Muscle layer of duodenum (tissue), 2 donors: Measurements from ENCODE around the gene TIMM10B.

Experiments
- H3K27ac ChIP-seq: one replicate; pipeline ENCODE4 v1.7.0; 2013; ENCODE audit warnings: mild to moderate bottlenecking, low read length
- H3K27me3 ChIP-seq: one replicate; pipeline ENCODE4 v1.7.0; 2013; ENCODE audit warnings: low read depth, mild to moderate bottlenecking, control low read depth, low read length
- H3K36me3 ChIP-seq, 2 donors: one replicate each; pipeline ENCODE4 v1.7.0; 2013; ENCODE audit warnings: low read length in 2 of 2, control low read depth in 1 of 2, mild to moderate bottlenecking in 1 of 2; ENCODE audit not compliant: insufficient read depth in 2 of 2, control insufficient read depth in 1 of 2
- H3K4me1 ChIP-seq, 2 donors: one replicate each; pipeline ENCODE4 v1.7.0; 2013; ENCODE audit warnings: low read length in 2 of 2, mild to moderate bottlenecking in 2 of 2, control low read depth in 1 of 2, moderate library complexity in 1 of 2; ENCODE audit not compliant: insufficient read depth in 2 of 2, control insufficient read depth in 1 of 2
- H3K4me3 ChIP-seq, 2 donors: one replicate each; pipeline ENCODE4 v1.7.0; 2013; ENCODE audit warnings: low read length in 2 of 2, low read depth in 1 of 2, mild to moderate bottlenecking in 1 of 2
- H3K9me3 ChIP-seq, 2 donors: one replicate each; pipeline ENCODE4 v1.7.0; 2013; ENCODE audit warnings: low read length in 2 of 2, control low read depth in 1 of 2, mild to moderate bottlenecking in 1 of 2; ENCODE audit not compliant: control insufficient read depth in 1 of 2
- donor health status: healthy.

Gene TIMM10B

DNA sequence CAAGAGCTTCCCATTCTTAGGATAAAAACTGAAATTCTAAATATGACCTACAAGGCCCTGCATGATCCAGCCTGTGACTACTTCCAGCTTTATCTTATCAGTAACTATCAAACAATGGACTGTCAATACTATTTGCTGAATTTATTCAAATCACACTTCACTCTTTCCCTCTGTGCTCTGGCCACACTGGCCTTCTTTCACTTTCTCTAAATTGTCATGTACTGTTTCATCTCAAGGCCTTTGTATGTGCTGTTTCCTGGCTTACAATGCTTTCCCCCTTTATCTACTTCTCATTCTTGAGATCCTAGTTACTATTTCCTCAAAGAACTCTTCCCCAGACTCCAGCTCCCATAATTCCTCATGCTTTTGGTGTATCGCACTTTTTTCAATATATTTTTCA, 5.6 kb downstream of the TIMM10B start:
- Histone ChIP-seq H3K27me3 (no peaks in the 10 kb centered on the region), H3K4me1 (peaks cover 8 to 16% of the 10 kb centered on the region in 2 donors), H3K9me3 (no peaks in the 10 kb centered on the region), H3K36me3 (peaks cover 34 to 43% of the 10 kb centered on the region in 2 donors), H3K27ac (no peak overlapping the region), H3K4me3 (no peak overlapping the region)

DNA sequence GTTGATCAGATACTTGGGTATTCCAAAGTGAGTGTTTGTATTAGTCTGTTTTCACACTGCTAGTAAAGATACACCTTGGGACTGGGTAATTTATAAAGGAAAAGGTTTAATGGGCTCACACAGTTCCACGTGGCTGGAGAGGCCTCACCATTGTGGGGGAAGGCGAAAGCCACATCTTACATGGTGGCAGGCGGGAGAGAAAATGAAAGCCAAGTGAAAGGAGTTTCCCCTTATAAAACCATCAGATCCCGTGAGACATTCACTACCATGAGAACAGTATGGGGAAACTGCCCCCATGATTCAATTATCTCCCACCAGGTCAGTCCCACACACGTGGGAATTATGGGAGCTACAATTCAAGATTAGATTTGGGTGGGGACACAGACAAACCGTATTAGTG, 7.0 kb downstream of the TIMM10B start:
- peaks cover 36 to 43% of the 10 kb centered on the region in 2 donors for H3K36me3 ChIP-seq
- H3K9me3 ChIP-seq, result no peaks in the 10 kb centered on the region
- H3K27ac ChIP-seq, result no peak overlapping the region
- H3K4me1 ChIP-seq, result peaks cover 0 to 2% of the 10 kb centered on the region in 2 donors
- no peaks in the 10 kb centered on the region for H3K27me3 ChIP-seq
- no peak overlapping the region for H3K4me3 ChIP-seq

DNA sequence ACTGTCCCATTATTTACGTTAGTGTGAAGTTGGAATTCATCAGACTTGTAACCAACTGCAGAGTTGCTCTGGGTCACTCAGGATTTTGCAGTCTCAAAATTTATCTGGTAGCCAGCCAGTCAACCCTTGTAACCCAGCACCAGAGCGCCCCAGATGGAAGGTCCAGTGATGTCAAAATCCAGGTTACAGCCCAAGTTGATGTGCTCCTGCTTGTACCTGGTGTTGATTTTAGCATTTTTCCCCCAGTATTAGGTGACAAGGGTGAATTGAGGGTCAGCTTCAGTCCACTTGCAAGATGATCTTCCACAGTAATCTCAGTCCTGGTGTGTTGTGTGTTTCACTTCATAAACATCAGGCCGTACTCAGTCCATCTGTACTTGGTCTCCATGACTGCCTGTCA, 7.5 kb downstream of the TIMM10B start:
- no peaks in the 10 kb centered on the region for H3K9me3 ChIP-seq
- H3K36me3 ChIP-seq, result peaks cover 34 to 43% of the 10 kb centered on the region in 2 donors
- H3K27ac ChIP-seq, result no peak overlapping the region
- H3K4me3 ChIP-seq, result no peak overlapping the region
- H3K4me1 ChIP-seq, result no peaks in the 10 kb centered on the region
- H3K27me3 ChIP-seq, result no peaks in the 10 kb centered on the region

DNA sequence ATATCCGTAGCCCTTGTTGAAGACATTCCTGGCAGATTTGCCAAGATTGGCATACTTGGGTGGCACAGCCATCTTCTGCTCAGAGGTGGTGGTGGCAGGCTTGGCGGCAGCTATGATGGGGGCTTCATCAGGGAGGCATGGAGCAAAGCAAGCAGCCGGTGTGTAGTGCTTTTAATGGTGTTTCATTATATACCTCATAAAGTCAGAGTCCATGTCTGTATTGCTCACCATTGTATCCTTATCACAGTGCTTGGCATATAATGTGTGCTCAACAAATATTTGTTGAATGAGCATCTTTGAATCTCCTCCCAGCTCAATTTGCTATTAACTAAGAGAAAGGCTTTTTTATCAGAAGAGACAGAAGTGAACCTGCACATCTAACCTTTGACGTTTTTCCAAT, 8.0 kb downstream of the TIMM10B start:
- Histone ChIP-seq H3K27me3 (no peaks in the 10 kb centered on the region), H3K4me1 (no peaks in the 10 kb centered on the region), H3K4me3 (no peak overlapping the region), H3K36me3 (peaks cover 34 to 41% of the 10 kb centered on the region in 2 donors), H3K27ac (no peak overlapping the region), H3K9me3 (no peaks in the 10 kb centered on the region)

DNA sequence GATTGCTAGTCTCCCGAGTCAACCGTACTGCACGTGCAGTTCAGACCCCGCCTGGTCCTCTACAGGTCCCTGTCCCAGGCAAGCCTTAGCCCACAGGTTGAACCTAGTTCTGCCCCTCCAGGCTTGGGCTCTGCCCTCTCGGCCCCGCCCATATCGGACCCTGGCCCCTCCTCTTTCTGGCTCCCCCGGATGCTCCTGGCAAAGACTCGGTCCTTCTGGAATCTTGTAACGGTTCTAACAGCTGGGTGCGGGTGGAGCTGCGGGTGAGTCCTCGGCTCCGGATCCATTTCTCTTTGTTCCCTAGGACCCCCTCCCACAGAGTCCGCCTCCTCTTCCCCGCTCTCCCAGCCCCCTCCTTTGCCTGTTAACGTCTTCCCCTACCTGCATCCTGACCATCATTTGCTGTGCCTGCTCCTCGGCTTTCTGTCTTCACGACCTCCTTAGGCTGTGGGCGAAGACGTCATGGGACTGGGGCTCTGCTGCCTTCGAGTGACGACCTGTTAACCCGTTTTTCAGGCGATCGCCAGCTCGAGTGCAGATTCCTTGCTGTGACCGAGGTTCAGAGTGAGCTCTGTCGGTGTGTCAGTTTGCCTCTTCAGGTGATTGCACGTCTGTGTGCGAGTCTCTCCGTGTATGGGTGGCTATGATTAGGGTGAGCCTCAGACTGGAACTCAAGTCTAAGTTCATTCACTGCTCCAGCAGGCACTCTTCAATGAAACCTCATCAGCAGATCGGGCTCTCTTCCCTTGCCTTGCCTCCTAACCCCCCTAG, 16.0 kb downstream of the TIMM10B start, which contains the start of gene DNHD1:
DNHD1 (plus strand) TSS at position 212 of the 771 bp plus-strand sequence. CDS start 936 bp downstream, outside the sequence.
- no peak within 1 kb of the TSS for H3K27ac ChIP-seq

DNA sequence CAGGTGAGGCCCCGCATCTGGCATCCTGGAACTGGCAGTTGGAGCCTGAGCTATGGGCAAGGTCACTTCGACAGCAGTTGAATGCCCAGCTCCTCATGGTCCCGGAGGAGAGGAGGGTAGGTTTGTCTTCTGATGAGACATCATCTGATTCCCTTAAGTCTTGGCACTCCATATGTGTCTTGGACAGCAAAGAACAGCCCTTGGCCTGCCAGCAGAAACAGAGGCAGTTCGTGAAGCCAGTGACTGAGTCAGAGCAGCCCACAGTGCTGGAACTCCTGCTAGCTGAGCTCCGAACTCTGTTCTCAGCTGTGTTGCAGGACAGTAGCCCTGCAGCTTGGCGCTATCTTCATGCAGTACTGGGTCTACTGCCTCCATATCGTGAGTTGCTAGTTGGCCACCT, 16.8 kb downstream of the TIMM10B start:
- Histone ChIP-seq H3K4me3 (peak overlapping the region in 1 of 2 donors; percentile 57), H3K36me3 (peaks cover 5 to 14% of the 10 kb centered on the region in 2 donors), H3K27ac (no peak overlapping the region)

More for the DNA sequence above, 16.0 kb downstream of the TIMM10B start, which contains the start of gene DNHD1:
- Histone ChIP-seq H3K36me3 (peaks cover 7 to 13% of the 10 kb centered on the region in 2 donors), H3K9me3 (no peaks in the 10 kb centered on the region), H3K27me3 (no peaks in the 10 kb centered on the region), H3K4me3 (peak within 1 kb of the TSS; percentile 35 to 57), H3K4me1 (peaks cover 0 to 15% of the 10 kb centered on the region in 2 donors)

DNA sequence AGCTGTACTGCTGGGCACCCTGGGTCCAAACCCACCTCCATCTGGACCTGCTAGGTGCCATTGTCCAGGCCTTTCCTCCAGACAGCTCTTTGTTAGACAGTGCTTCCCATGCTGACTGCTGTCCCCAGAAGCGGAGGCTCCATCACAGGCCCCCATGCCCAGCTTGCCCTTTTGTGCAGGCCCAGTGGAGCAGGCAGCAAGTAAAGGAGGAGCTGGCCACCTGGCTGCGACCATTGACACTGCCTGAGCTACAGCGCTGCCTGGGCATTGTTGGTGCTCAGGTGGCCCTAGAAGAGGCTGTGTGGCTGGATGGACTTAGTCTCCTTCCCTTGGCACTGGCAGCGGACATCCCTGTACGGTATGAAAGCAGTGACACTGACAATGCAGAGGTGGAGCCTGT, 17.2 kb downstream of the TIMM10B start:
- Histone ChIP-seq H3K27ac (no peak overlapping the region), H3K27me3 (no peaks in the 10 kb centered on the region), H3K4me3 (no peak overlapping the region), H3K36me3 (peaks cover under 1 to 16% of the 10 kb centered on the region in 2 donors), H3K9me3 (no peaks in the 10 kb centered on the region), H3K4me1 (peaks cover 0 to 15% of the 10 kb centered on the region in 2 donors)

More for the DNA sequence above, 16.8 kb downstream of the TIMM10B start:
- no peaks in the 10 kb centered on the region for H3K9me3 ChIP-seq
- H3K4me1 ChIP-seq, result peaks cover 0 to 15% of the 10 kb centered on the region in 2 donors
- no peaks in the 10 kb centered on the region for H3K27me3 ChIP-seq

DNA sequence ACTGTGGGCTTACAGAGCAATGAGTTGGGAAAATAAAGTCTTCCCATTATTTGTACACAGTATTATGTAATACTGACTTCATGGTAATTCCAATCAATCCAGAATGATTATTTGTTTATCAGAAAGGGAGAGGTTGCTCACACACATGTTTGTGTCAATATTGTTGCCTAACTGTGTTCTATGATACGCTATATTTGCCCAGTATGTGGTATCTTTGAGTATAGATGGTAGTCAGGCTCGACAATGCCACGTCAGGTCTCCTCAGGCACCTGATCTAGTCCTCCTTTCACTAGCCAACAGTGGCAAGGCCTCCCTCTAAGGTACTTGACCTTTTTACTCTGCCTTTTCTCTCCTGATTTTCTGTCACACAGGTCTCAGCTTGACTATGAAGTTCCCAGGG, 21.1 kb downstream of the TIMM10B start:
- Histone ChIP-seq H3K4me3 (no peak overlapping the region), H3K36me3 (peaks cover 0 to 16% of the 10 kb centered on the region in 2 donors), H3K4me1 (peaks cover 0 to 14% of the 10 kb centered on the region in 2 donors), H3K9me3 (no peaks in the 10 kb centered on the region), H3K27ac (no peak overlapping the region), H3K27me3 (no peaks in the 10 kb centered on the region)

DNA sequence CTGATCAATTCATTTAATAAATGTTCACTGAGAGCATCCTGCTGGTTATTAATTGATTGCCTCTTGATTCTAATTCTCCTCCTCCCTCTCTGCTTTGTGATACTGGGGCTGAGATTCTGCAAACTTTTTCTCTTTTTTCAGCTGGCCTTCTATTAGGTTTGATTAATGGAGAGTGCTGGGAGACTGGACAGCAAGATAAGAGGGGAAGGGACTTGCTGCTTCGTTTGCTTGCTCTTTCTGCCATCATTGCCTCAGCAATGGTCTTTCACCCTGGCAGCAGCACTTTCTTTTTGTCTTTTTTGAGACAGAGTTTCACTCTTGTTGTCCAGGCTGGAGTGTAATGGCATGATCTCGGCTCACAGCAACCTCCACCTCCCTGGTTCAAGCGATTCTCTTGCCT, 22.9 kb downstream of the TIMM10B start:
- peaks cover 0 to 15% of the 10 kb centered on the region in 2 donors for H3K36me3 ChIP-seq
- no peaks in the 10 kb centered on the region for H3K27me3 ChIP-seq

DNA sequence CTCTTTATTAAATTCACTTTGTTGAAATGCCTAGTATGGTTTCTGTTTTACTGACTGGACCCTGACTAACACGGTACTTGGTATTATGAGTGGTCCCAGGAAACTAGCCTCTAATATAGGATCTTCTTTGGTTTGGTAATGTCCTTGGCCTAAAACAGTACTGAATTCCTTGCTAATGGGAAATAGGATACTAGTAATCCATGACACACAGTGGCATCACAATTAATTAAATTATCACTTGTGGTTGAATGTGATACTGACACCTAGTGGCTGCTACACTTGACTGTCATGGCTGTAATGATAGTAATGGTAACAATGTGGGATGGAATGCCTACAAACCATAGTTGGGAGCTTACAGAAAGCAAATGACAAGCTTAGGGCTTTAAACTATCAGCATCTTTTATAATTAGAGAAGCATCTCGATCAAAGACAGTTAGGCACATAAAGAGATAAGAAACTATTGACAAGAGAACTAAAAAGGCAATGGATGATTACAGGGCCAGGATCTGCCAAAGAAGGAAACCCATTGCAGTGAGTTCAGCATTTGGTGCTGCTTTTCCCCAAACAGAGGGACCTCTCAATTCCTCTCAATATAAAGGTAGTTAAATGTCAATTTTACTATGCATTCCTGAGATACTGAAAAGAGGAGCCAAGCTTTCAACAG, 24.4 kb downstream of the TIMM10B start:
- no peaks in the 10 kb centered on the region for H3K4me1 ChIP-seq
- H3K9me3 ChIP-seq, result no peaks in the 10 kb centered on the region
- no peak overlapping the region for H3K4me3 ChIP-seq
- peaks cover 0 to 20% of the 10 kb centered on the region in 2 donors for H3K36me3 ChIP-seq
- H3K27ac ChIP-seq, result no peak overlapping the region
- no peaks in the 10 kb centered on the region for H3K27me3 ChIP-seq

More for the DNA sequence above, 22.9 kb downstream of the TIMM10B start:
- no peak overlapping the region for H3K4me3 ChIP-seq
- no peak overlapping the region for H3K27ac ChIP-seq
- H3K9me3 ChIP-seq, result no peaks in the 10 kb centered on the region
- H3K4me1 ChIP-seq, result no peaks in the 10 kb centered on the region

DNA sequence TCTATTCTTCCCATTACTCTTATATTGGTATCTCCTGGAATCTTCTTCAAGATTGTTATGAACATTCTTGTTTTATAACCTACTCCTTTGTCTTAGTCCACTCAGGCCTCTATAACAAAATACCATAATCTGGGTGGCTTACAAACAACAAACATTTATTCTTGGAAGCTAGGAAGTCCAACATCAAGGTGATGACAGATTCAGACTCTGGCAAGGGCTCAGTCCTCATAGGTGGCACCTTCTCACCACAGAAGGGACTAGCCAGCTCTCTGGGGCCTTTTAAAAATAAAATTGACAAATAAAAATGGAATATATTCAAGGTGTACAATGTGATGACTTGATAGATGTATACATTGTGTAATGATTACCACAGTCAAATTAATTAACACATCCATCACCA, 35.6 kb downstream of the TIMM10B start:
- Histone ChIP-seq H3K9me3 (no peaks in the 10 kb centered on the region), H3K4me3 (no peak overlapping the region), H3K27me3 (no peaks in the 10 kb centered on the region), H3K4me1 (no peaks in the 10 kb centered on the region), H3K36me3 (peaks cover 7 to 25% of the 10 kb centered on the region in 2 donors), H3K27ac (no peak overlapping the region)
